Measurements from ENCODE around the gene SPHK2.

- no peak for TF ChIP-seq EZH2 (IDR thresholded peaks at IDR 0.05; ENCODE audit: insufficient read depth, poor library complexity, severe bottlenecking)
- no peak for TF ChIP-seq EZH2phosphoT487 (IDR thresholded peaks at IDR 0.05; ENCODE audit: insufficient read depth, low read depth)
Observed at GRCh38 chr19:48613024-48613851, 6.1 kb upstream of the SPHK2 start.

All from GM23248 (cell line).